ENCODE measurements around the gene CDRT15. TPM values are rescaled to one million over a fixed set of nuclear protein-coding genes. Genes with fewer than 3 reads are reported as not detected.
"Not testable (repeated sequence)": the region's sequence is repeated elsewhere in the genome, so short reads cannot be mapped to it uniquely, and the experiment has no call there.

The CDRT15 gene
- total RNA-seq, 1 donor from 2014 or later: not detected

DNA sequence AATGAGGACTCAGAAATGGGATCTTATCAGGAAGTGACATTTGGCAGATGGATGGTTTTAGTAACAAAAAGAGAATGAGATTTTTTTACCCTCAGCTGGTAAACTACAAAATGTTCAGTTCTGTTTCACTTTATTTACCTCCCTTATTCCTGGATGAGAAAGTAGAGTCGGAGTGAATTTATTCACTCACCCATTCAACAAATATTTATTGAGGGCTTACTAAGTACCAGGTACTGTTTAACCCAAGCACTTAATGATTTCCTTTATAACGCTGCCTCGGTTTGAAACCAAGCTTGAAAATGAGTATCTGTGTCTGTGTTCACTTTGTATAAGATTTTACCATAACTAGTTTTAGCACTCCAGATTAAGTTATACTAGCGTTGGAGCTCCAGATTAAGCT, 38.1 kb downstream of the CDRT15 start:
- Histone ChIP-seq H3K36me3 (no peaks in the 10 kb centered on the region), H3K4me3 (no peak overlapping the region), H3K27ac (replicated peaks) (no peak overlapping the region), H3K4me1 (peaks cover 50% of the 10 kb centered on the region), H3K9me3 (replicated peaks) (no peaks in the 10 kb centered on the region), H3K27me3 (ENCODE audit: low read depth) (no peaks in the 10 kb centered on the region)
- TF ChIP-seq, protein P1, sequence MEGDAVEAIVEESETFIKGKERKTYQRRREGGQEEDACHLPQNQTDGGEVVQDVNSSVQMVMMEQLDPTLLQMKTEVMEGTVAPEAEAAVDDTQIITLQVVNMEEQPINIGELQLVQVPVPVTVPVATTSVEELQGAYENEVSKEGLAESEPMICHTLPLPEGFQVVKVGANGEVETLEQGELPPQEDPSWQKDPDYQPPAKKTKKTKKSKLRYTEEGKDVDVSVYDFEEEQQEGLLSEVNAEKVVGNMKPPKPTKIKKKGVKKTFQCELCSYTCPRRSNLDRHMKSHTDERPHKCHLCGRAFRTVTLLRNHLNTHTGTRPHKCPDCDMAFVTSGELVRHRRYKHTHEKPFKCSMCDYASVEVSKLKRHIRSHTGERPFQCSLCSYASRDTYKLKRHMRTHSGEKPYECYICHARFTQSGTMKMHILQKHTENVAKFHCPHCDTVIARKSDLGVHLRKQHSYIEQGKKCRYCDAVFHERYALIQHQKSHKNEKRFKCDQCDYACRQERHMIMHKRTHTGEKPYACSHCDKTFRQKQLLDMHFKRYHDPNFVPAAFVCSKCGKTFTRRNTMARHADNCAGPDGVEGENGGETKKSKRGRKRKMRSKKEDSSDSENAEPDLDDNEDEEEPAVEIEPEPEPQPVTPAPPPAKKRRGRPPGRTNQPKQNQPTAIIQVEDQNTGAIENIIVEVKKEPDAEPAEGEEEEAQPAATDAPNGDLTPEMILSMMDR (IDR thresholded peaks at IDR 0.05; ENCODE audit: borderline replicate concordance): no peak
- intact Hi-C loops (cut with micrococcal nuclease): no loop called here
- no peak for DNase-seq

GRCh38 chr17:14198013-14198412, 38.6 kb downstream of the CDRT15 start:
- peak; percentile 49 for DNase-seq
- TF ChIP-seq, protein P1 (IDR thresholded peaks at IDR 0.05; ENCODE audit: borderline replicate concordance): peak; percentile 15
- Histone ChIP-seq H3K4me1 (peaks cover 45% of the 10 kb centered on the region), H3K9me3 (replicated peaks) (no peaks in the 10 kb centered on the region), H3K27ac (replicated peaks) (peak overlapping the region; percentile 26), H3K27me3 (ENCODE audit: low read depth) (no peaks in the 10 kb centered on the region), H3K36me3 (peaks cover under 1% of the 10 kb centered on the region), H3K4me3 (no peak overlapping the region)
- intact Hi-C loops (cut with micrococcal nuclease): no loop called here

DNA sequence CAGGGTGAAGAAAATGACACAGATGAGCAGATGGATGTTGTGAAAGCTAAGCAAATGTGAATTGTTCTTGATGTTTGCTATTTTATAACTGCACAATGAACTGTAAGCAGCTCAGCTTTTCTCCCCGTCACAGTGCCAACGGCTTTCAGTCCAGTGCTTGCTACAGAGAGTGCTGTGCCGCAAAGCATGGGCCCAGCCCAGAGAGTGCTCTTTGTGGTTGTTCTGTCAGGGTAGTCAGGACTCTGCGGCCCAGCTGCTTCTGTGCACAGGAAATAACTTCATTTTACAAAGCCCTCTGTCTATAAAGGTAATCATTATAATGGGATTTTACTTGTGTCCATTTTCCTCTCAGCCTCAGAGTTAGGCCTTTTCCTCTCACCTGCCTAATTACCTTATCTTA, 39.1 kb downstream of the CDRT15 start:
- intact Hi-C loops (cut with micrococcal nuclease): no loop called here
- H3K9me3 ChIP-seq (replicated peaks): no peaks in the 10 kb centered on the region
- no peaks in the 10 kb centered on the region for H3K27me3 ChIP-seq (ENCODE audit: low read depth)
- H3K36me3 ChIP-seq: peaks cover 2% of the 10 kb centered on the region
- TF ChIP-seq, protein P1 (IDR thresholded peaks at IDR 0.05; ENCODE audit: borderline replicate concordance): no peak
- DNase-seq: no peak
- peak overlapping the region; percentile 26 for H3K27ac ChIP-seq (replicated peaks)
- H3K4me3 ChIP-seq: no peak overlapping the region
- peaks cover 43% of the 10 kb centered on the region for H3K4me1 ChIP-seq

DNA sequence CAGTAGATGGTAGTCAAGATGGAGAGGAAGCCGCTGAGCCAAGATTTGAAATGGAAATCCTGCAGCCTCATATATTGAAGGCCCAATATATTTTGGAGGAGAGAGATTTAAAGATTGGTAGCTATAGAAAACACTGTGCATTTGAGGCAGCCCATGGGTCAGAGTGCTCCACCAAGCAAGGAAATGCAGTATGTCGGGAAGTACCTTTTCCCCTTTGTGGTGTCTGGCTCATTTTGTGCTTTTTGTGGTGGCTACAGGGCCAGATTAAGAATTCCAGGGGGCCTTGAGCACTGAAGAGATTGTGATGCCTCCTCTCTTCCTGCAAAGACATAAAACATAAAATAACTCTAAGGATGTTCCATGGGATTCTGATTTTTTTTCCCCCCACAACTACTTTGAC, 39.6 kb downstream of the CDRT15 start:
- H3K9me3 ChIP-seq (replicated peaks): no peaks in the 10 kb centered on the region
- H3K27me3 ChIP-seq (ENCODE audit: low read depth): no peaks in the 10 kb centered on the region
- H3K4me3 ChIP-seq: no peak overlapping the region
- TF ChIP-seq, protein P1 (IDR thresholded peaks at IDR 0.05; ENCODE audit: borderline replicate concordance): no peak
- intact Hi-C loops (cut with micrococcal nuclease): no loop called here
- H3K27ac ChIP-seq (replicated peaks): no peak overlapping the region
- peaks cover 43% of the 10 kb centered on the region for H3K4me1 ChIP-seq
- peaks cover 2% of the 10 kb centered on the region for H3K36me3 ChIP-seq
- no peak for DNase-seq

DNA sequence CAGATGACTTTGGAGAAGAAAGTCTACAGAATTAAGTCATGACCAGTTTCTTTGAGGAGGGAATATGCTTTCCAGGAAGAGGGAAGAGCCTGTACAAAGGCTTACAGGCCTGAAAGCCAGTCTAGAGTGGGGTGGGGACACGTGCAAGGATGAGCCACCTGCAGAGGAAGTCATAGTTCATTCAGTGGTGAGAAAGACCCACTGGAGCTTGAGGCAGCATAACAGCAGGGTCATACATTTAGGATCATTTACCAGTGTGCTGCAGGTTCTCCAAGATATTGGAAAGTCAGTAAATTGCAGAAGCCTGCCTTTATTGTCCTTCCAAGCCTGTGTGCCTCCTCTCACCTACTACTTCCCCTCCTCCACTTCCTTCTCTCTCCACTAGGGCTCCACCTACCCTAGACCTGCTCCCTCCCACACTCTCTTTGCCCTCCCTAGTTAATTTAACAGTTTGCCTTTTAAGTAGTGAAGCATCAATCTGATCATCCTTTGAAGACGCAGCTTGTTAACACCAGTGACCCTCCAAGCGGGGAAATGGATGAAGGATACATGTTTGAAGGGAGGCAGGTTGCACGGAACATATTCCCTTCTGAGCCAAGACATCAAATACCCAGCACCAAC, 40.2 kb downstream of the CDRT15 start:
- Histone ChIP-seq H3K27me3 (ENCODE audit: low read depth) (no peaks in the 10 kb centered on the region), H3K36me3 (peaks cover 2% of the 10 kb centered on the region), H3K9me3 (replicated peaks) (no peaks in the 10 kb centered on the region), H3K4me1 (peaks cover 38% of the 10 kb centered on the region), H3K4me3 (no peak overlapping the region), H3K27ac (replicated peaks) (no peak overlapping the region)
- intact Hi-C loops (cut with micrococcal nuclease): no loop called here
- DNase-seq: no peak
- TF ChIP-seq, protein P1 (IDR thresholded peaks at IDR 0.05; ENCODE audit: borderline replicate concordance): peak; percentile 23

DNA sequence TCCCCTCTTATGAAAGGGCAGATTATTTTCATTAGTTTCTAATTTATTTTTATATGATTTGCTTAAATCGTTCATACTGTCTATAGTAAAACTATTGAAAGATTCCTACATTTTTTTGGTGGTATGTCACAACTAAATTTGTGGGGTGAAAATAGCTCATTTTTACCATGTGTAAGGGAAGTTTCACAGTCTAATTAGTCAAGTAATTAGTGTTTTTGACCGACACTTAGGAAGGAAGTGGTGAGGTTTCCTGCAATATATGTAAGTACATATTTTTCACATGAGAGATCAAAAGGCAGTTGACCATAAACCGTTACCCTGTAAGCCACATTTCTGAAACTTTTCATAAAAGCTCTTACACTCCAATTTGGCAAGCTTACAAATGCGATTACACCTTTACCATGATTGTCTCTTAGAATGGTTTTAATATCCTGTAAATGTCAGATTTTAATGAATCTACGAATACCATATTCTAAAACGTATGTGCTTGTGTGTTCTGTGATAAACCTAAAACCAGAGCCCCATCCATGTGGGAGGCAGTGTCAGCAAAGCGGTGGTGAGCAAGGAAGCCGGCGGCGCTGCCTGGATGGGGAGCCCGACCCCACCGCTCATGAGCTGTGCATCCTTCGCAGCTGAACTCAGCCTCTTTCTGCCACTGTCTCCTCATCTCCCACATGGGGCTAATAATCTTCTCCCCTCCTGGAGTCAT, 43.9 kb downstream of the CDRT15 start:
- H3K36me3 ChIP-seq; H3K27ac ChIP-seq (replicated peaks); H3K9me3 ChIP-seq (replicated peaks); H3K27me3 ChIP-seq (ENCODE audit: low read depth); intact Hi-C loops (cut with micrococcal nuclease); H3K4me3 ChIP-seq; DNase-seq: not testable (repeated sequence)
- H3K4me1 ChIP-seq: peaks cover 12% of the 10 kb centered on the region

DNA sequence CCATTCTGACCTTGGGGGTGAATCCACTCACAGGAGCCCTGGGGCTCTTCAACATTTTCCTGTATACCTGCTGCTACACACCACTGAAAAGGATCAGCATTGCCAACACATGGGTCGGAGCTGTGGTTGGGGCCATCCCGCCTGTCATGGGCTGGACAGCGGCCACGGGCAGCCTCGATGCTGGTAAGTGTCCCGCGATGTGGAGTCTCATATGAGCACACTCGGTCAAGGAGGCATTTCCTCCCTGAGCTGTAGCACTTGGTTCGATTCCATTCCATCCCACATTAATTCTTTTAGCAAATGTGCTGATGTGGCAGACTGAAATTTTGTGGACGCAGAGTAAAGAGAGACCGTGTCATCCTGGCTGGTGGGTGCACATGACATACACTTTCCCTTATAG, 44.6 kb downstream of the CDRT15 start:
- H3K4me3 ChIP-seq; DNase-seq; H3K9me3 ChIP-seq (replicated peaks); H3K36me3 ChIP-seq; H3K27ac ChIP-seq (replicated peaks); H3K27me3 ChIP-seq (ENCODE audit: low read depth); intact Hi-C loops (cut with micrococcal nuclease); H3K4me1 ChIP-seq: not testable (repeated sequence)

- H3K9me3 ChIP-seq (replicated peaks); intact Hi-C loops (cut with micrococcal nuclease); H3K27ac ChIP-seq (replicated peaks); H3K4me1 ChIP-seq; DNase-seq; H3K27me3 ChIP-seq (ENCODE audit: low read depth); H3K36me3 ChIP-seq; H3K4me3 ChIP-seq: not testable (repeated sequence)
Measured at GRCh38 chr17:14191469-14191868, 45.2 kb downstream of the CDRT15 start.

DNA sequence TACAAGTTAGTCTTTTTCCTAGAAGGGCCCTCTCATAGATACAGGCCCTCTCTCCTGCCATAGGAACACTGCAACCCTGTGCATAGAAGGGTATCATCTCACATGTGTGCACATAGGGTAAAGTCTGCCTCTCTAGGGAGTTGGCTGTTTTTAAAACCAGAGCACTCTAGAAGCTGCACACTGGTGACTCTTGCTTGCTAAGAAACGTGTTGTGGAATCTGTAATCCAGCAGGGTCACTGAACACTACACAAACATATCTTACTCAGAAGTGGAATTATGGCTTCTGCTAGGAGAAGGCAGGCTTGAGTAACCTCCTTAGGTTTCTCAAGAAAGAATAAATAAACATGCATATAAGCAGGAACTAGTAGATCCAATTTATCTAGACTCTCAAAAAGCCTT, 45.9 kb downstream of the CDRT15 start:
- H3K9me3 ChIP-seq (replicated peaks); DNase-seq; H3K4me1 ChIP-seq; H3K27ac ChIP-seq (replicated peaks); H3K27me3 ChIP-seq (ENCODE audit: low read depth); H3K36me3 ChIP-seq; H3K4me3 ChIP-seq; intact Hi-C loops (cut with micrococcal nuclease): not testable (repeated sequence)
